Upper lobe of left lung (tissue), 6 donors: Measurements from ENCODE around the gene MST1R. TPM values are rescaled to one million over a fixed set of nuclear protein-coding genes. Genes with fewer than 3 reads are reported as not detected.

ENCODE experiments used
- ATAC-seq, 2 donors: fragments of 200-7000 bp; cut with Tn5 transposase; one replicate each; pipeline ENCODE4 v1.9.1; 2022; ENCODE audit warnings: mild to moderate bottlenecking in 2 of 2, moderate library complexity in 2 of 2; ENCODE audit not compliant: low FRiP score in 2 of 2
- DNase-seq, 2 donors: peaks; one replicate each; pipeline ENCODE4 v3.0.0-alpha.2; 2019 to 2020
- H3K27ac ChIP-seq, 4 donors: fragments of 200-600 bp; sonication (generic); one replicate each; pipeline ENCODE4 v1.5.1; 2016 to 2019
- H3K27me3 ChIP-seq, 4 donors: fragments of 200-600 bp; sonication (generic); one replicate each; pipeline ENCODE4 v1.5.1; 2017 to 2019
- H3K36me3 ChIP-seq, 4 donors: fragments of 200-600 bp; sonication (generic); one replicate each; pipeline ENCODE4 v1.5.1; 2016 to 2019
- H3K4me1 ChIP-seq, 4 donors: fragments of 200-600 bp; sonication (generic); one replicate each; pipeline ENCODE4 v1.5.1; 2018 to 2019
- H3K4me3 ChIP-seq, 4 donors: fragments of 200-600 bp; sonication (generic); one replicate each; pipeline ENCODE4 v1.5.1; 2017 to 2019; ENCODE audit warnings: mild to moderate bottlenecking in 2 of 4, moderate library complexity in 1 of 4
- H3K9me3 ChIP-seq, 4 donors: fragments of 200-600 bp; sonication (generic); one replicate each; pipeline ENCODE4 v1.5.1; 2018 to 2019
- EP300 ChIP-seq, 4 donors: sonication (generic); formaldehyde crosslinking; IDR thresholded peaks; one replicate each; pipeline ENCODE4 v1.5.1; 2017; ENCODE audit warnings: antibody characterized with exemption in 4 of 4, control low read depth in 2 of 4
- POLR2A ChIP-seq, 4 donors: fragments of 450-650 bp; IDR thresholded peaks; one replicate each; pipeline ENCODE4 v1.5.1; 2016 to 2017; ENCODE audit warnings: antibody characterized with exemption in 4 of 4, mild to moderate bottlenecking in 2 of 4
- POLR2AphosphoS5 ChIP-seq, 2 donors: sonication (generic); formaldehyde crosslinking; IDR thresholded peaks; one replicate each; pipeline ENCODE4 v1.5.1; 2017; ENCODE audit warnings: antibody characterized with exemption in 2 of 2
- WGBS, 2 donors: methylation state at CpG; one replicate each; pipeline ENCODE4 v1.1.5; 2017 to 2018; 5-methylcytosine and 5-hydroxymethylcytosine counted together
- total RNA-seq, 6 donors: library from RNA; depleted of rRNA in 4 of 6; stranded (reverse); fragments of >200 nt in 4 of 6; gene quantifications; one replicate each; pipeline versions ENCODE4 v1.1.0 to v1.2.1, GENCODE V29; 2016 to 2021
- TF ChIP-seq, protein P1 (sequence below), 6 experiments: fragments of 450-650 bp in 4 of 6; fragments of 200-600 bp in 2 of 6; sonication (generic) in 2 of 6; IDR thresholded peaks; one replicate each; pipeline ENCODE4 v1.5.1; 2016 to 2019; ENCODE audit warnings: antibody characterized with exemption in 6 of 6
- donor health status: DM: no; HTN: no; CAD: no; lungs with moderate emphysema.
- donor health status: DM: no; HTN: yes; CAD: no; lungs with severe emphysema.

MST1R gene
- total RNA-seq, 6 donors from 2014 or later: 24.5 to 97.4 (median 36.4) TPM

DNA sequence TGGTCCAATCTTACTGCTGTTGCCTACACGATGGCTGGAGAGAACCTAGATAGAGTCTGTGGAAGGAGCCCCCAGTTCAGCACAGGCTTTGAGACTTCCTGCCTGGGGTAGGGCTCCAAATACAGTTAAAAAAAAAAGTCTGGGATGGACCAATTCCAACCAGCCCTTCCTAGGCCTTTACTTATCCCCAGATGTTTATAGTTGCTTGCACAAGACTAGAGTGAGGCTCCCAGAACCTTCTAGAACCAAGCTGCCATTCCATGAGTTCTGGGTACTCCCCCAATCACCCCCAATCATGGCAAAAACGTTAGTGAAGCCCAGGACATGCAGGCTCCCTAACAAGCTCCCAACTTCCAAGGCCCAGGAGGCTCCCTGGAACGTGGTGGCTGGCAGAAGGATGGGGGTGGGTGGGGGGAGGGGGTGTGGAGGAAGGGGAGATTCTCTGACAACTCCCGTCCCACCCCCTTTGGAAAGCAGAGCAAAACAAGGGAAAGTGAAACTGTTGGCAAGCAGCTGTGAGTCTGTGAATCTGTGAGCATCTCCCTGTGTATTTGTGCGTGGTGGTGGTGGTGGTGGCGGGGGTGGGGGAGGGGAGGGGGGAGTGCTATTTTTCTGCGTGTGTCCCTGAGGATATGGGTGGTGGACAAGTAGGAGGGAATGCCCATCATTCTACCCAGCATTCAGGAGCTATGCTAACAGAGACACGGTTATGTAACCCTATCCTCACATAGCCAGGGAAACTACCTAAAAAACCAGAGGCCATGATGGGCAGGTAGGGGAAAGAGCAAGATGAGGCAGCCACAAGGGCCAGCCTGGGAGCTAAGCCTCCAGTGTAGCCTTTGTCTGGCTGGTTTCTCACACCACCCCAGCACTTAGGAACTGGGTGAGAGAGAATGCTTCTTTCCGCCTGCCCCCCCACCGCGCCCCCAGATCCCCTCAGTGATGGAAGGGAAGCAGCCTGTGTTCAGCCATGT, 2.0 kb downstream of the MST1R start:
- no peaks in the 10 kb centered on the region for H3K9me3 ChIP-seq
- TF ChIP-seq EP300 (IDR thresholded peaks at IDR 0.05) (no peak), POLR2A (IDR thresholded peaks at IDR 0.05) (no peak), POLR2AphosphoS5 (IDR thresholded peaks at IDR 0.05) (no peak)
- TF ChIP-seq, protein P1, sequence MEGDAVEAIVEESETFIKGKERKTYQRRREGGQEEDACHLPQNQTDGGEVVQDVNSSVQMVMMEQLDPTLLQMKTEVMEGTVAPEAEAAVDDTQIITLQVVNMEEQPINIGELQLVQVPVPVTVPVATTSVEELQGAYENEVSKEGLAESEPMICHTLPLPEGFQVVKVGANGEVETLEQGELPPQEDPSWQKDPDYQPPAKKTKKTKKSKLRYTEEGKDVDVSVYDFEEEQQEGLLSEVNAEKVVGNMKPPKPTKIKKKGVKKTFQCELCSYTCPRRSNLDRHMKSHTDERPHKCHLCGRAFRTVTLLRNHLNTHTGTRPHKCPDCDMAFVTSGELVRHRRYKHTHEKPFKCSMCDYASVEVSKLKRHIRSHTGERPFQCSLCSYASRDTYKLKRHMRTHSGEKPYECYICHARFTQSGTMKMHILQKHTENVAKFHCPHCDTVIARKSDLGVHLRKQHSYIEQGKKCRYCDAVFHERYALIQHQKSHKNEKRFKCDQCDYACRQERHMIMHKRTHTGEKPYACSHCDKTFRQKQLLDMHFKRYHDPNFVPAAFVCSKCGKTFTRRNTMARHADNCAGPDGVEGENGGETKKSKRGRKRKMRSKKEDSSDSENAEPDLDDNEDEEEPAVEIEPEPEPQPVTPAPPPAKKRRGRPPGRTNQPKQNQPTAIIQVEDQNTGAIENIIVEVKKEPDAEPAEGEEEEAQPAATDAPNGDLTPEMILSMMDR (IDR thresholded peaks at IDR 0.05): no peak
- peaks cover 0 to 21% (median 12%) of the 10 kb centered on the region in 4 donors for H3K36me3 ChIP-seq
- DNase-seq: no peak
- H3K4me1 ChIP-seq: peaks cover 45 to 64% (median 58%) of the 10 kb centered on the region in 4 donors
- ATAC-seq: no peak
- 45 to 51% methylated on average over 9 to 11 of the region's 11 CpGs for WGBS, 2 donors
- H3K27ac ChIP-seq: peak overlapping the region; percentile 69 to 88 (median 78)
- no peaks in the 10 kb centered on the region for H3K27me3 ChIP-seq
- H3K4me3 ChIP-seq: peak overlapping the region in 2 of 4 donors; percentile 8 to 55

DNA sequence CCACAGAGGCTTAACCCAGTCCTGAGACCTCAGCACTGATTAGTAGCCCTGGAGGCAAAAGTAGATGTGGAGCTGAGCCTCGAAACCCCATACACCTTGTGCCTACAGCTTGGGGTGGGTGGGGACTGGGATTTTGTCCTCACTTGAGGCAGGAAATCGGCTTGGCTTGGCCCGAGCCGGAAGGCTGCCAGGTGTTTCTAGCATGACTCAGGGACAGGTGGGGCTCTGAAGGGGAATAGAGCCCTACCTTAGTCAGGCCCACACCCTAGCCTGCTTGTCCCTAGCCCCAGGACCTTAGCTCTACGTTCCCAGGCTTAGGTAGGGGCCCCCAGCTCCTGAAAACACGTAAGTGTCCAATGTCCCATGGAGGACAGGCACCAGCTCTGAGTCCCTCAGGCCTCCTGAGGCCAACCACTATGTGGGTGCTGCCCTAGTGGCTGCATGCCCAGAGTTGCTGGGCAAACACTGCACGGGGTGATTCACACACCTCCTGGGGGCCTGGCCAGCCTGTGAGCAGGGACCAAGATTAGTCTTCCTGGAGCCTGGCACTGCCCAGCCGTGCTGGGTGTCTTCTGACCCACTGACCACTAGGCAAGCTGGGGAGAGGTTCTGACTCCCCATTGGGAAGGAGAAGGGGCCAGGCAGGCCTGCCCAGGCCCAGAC, 3.1 kb downstream of the MST1R start:
- Histone ChIP-seq H3K27ac (peak overlapping the region; percentile 69 to 88 (median 78)), H3K4me1 (peaks cover 37 to 53% (median 47%) of the 10 kb centered on the region in 4 donors), H3K27me3 (no peaks in the 10 kb centered on the region), H3K9me3 (no peaks in the 10 kb centered on the region), H3K36me3 (peaks cover 0 to 31% (median 21%) of the 10 kb centered on the region in 4 donors), H3K4me3 (peak overlapping the region in 1 of 4 donors; percentile 55)
- 28 to 67% methylated on average over 4 to 7 of the region's 8 CpGs for WGBS, 2 donors
- TF ChIP-seq POLR2AphosphoS5 (IDR thresholded peaks at IDR 0.05) (peak in 1 of 2 donors; percentile 23), EP300 (IDR thresholded peaks at IDR 0.05) (no peak), POLR2A (IDR thresholded peaks at IDR 0.05) (peak in 1 of 4 donors; percentile 48)
- TF ChIP-seq, protein P1 (IDR thresholded peaks at IDR 0.05): peak in 1 of 6 experiments; percentile 14
- ATAC-seq (peak in 1 of 2 donors; percentile 88), DNase-seq (peak; percentile 49 to 86)

DNA sequence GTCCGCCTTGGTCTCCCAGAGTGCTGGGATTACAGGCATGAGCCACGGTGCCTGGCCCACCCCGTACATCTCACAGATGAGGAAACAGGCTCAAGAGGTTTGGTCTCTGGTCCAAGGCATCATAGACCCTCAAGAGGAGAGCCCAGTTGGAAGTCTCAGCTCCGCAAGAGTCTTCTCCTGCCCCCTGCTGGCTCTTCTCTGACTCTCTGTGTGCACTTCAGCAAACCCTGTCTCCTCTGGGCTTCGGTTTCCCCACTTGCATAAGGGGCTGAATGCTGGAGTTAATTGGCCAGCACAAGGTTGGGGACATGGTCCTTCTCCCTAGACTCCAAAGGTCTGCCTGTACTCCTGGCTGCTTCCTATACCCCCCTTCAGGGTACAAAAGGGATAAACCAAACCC, 3.9 kb downstream of the MST1R start:
- WGBS, 2 donors: 76 to 86% methylated on average over 3 to 5 of the region's 5 CpGs
- ATAC-seq (no peak), DNase-seq (no peak)
- peak overlapping the region in 1 of 4 donors; percentile 9 for H3K4me3 ChIP-seq
- no peaks in the 10 kb centered on the region for H3K9me3 ChIP-seq
- peaks cover 0 to 37% (median 22%) of the 10 kb centered on the region in 4 donors for H3K36me3 ChIP-seq
- TF ChIP-seq, protein P1 (IDR thresholded peaks at IDR 0.05): no peak
- H3K4me1 ChIP-seq: peaks cover 33 to 47% (median 44%) of the 10 kb centered on the region in 4 donors
- H3K27ac ChIP-seq: peak overlapping the region; percentile 69 to 88 (median 78)
- no peaks in the 10 kb centered on the region for H3K27me3 ChIP-seq

DNA sequence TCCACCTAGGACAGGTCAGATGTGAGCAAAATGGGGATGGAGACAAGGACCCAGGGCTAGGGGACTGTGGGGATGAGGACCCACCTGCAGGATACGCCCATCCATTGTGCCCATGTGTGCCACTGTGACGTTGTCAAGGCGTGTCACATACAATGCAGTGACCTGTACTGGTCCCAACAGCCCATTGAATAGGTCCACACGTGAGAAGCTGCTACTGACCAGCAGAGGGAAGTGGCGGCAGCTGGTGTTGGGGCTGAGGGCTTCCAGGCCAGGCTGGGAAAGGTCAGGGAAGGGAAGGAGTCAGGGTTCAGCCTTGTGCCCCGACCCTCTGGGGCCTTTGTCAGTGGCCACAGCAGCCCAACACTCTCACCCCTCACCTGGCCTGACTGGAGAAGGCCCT, 4.7 kb downstream of the MST1R start:
- Histone ChIP-seq H3K9me3 (no peaks in the 10 kb centered on the region), H3K27me3 (no peaks in the 10 kb centered on the region), H3K36me3 (peaks cover 0 to 43% (median 22%) of the 10 kb centered on the region in 4 donors), H3K4me3 (no peak overlapping the region), H3K4me1 (peaks cover 27 to 41% (median 39%) of the 10 kb centered on the region in 4 donors), H3K27ac (no peak overlapping the region)
- no peak for DNase-seq
- ATAC-seq: no peak
- WGBS, 2 donors: 75 to 87% methylated on average over 4 to 6 of the region's 6 CpGs
- TF ChIP-seq EP300 (IDR thresholded peaks at IDR 0.05): no peak
- TF ChIP-seq POLR2AphosphoS5 (IDR thresholded peaks at IDR 0.05): no peak
- TF ChIP-seq, protein P1 (IDR thresholded peaks at IDR 0.05): no peak
- no peak for TF ChIP-seq POLR2A (IDR thresholded peaks at IDR 0.05)
